Activated B cell treated with CpG ODN at 0.5 μM for 24 hours (primary cell): Measurements from ENCODE around the gene XRCC4. TPM values are rescaled to one million over a fixed set of nuclear protein-coding genes. Genes with fewer than 3 reads are reported as not detected.

Experiments
- ATAC-seq: fragments of 200-7000 bp; cut with Tn5 transposase; one replicate; pipeline ENCODE4 v1.10.0; 2021; ENCODE audit warnings: low read depth, mild to moderate bottlenecking, moderate library complexity
- CTCF ChIA-PET: fragments of 350-600 bp; sonication (Branson Sonifier 250); formaldehyde crosslinking; loops from one replicate; lab custom pipeline; 2021; ENCODE audit warnings: antibody characterized with exemption; lab: Charles Lee
- POLR2A ChIA-PET: fragments of 350-600 bp; sonication (Branson Sonifier 250); formaldehyde crosslinking; loops from one replicate; lab custom pipeline; 2021; ENCODE audit warnings: antibody characterized with exemption; lab: Charles Lee
- DNase-seq: peaks from one replicate; pipeline ENCODE4 v3.0.0; 2022
- H3K27ac Mint-ChIP-seq: one replicate; pipeline ENCODE4 v1.8.0; 2020; ENCODE audit warnings: mixed read lengths
- H3K27me3 Mint-ChIP-seq: one replicate; pipeline ENCODE4 v1.8.0; 2021; ENCODE audit warnings: mixed read lengths
- H3K36me3 Mint-ChIP-seq: one replicate; pipeline ENCODE4 v1.8.0; 2021; ENCODE audit warnings: low read depth, mixed read lengths
- H3K4me1 Mint-ChIP-seq: one replicate; pipeline ENCODE4 v1.8.0; 2021; ENCODE audit warnings: mixed read lengths
- H3K4me3 Mint-ChIP-seq: one replicate; pipeline ENCODE4 v1.8.0; 2020; ENCODE audit warnings: mild to moderate bottlenecking, mixed read lengths
- H3K9me3 Mint-ChIP-seq: one replicate; pipeline ENCODE4 v1.8.0; 2020; ENCODE audit warnings: mixed read lengths
- intact Hi-C: fragments of 100-400 bp; cut with micrococcal nuclease; formaldehyde crosslinking; loops from one replicate; pipeline ENCODE4 v1.15.1; 2024
- total RNA-seq: library from RNA; stranded (reverse); gene quantifications from 2 replicates; pipeline ENCODE4 v1.2.3, GENCODE V29; 2022
- TF ChIP-seq, protein P1 (sequence below): fragments of 200-600 bp; IDR thresholded peaks from one replicate; pipeline ENCODE4 v1.8.0; 2022; ENCODE audit warnings: antibody characterized with exemption, mild to moderate bottlenecking

Gene XRCC4
- total RNA-seq, 1 donor from 2014 or later: 8.5 TPM

- intact Hi-C loops: no loop called here
- Mint-ChIP-seq H3K9me3 (no peaks in the 10 kb centered on the region), H3K27ac (no peak overlapping the region), H3K4me3 (no peak overlapping the region), H3K36me3 (no peaks in the 10 kb centered on the region), H3K4me1 (no peaks in the 10 kb centered on the region), H3K27me3 (no peaks in the 10 kb centered on the region)
- DNase-seq (no peak), ATAC-seq (no peak)
- TF ChIP-seq, protein P1, sequence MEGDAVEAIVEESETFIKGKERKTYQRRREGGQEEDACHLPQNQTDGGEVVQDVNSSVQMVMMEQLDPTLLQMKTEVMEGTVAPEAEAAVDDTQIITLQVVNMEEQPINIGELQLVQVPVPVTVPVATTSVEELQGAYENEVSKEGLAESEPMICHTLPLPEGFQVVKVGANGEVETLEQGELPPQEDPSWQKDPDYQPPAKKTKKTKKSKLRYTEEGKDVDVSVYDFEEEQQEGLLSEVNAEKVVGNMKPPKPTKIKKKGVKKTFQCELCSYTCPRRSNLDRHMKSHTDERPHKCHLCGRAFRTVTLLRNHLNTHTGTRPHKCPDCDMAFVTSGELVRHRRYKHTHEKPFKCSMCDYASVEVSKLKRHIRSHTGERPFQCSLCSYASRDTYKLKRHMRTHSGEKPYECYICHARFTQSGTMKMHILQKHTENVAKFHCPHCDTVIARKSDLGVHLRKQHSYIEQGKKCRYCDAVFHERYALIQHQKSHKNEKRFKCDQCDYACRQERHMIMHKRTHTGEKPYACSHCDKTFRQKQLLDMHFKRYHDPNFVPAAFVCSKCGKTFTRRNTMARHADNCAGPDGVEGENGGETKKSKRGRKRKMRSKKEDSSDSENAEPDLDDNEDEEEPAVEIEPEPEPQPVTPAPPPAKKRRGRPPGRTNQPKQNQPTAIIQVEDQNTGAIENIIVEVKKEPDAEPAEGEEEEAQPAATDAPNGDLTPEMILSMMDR: no peak
- ChIA-PET CTCF (no interaction called here), POLR2A (no interaction called here)
These were observed 92.4 kb downstream of the XRCC4 start for GRCh38 chr5:83169571-83170337.

- CTCF ChIA-PET: no interaction called here
- DNase-seq (no peak), ATAC-seq (no peak)
- no peaks in the 10 kb centered on the region for H3K4me1 Mint-ChIP-seq
- no peak overlapping the region for H3K4me3 Mint-ChIP-seq
- H3K27ac Mint-ChIP-seq: no peak overlapping the region
- TF ChIP-seq, protein P1: no peak
- H3K27me3 Mint-ChIP-seq: no peaks in the 10 kb centered on the region
- H3K36me3 Mint-ChIP-seq: no peaks in the 10 kb centered on the region
- intact Hi-C loops: no loop called here
- H3K9me3 Mint-ChIP-seq: no peaks in the 10 kb centered on the region
- POLR2A ChIA-PET: no interaction called here
These were observed 94.7 kb downstream of the XRCC4 start for GRCh38 chr5:83172011-83172410.

- ChIA-PET CTCF (no interaction called here), POLR2A (no interaction called here)
- DNase-seq (no peak), ATAC-seq (no peak)
- TF ChIP-seq, protein P1: no peak
- Mint-ChIP-seq H3K4me3 (no peak overlapping the region), H3K27ac (no peak overlapping the region), H3K36me3 (no peaks in the 10 kb centered on the region), H3K4me1 (no peaks in the 10 kb centered on the region), H3K9me3 (no peaks in the 10 kb centered on the region), H3K27me3 (no peaks in the 10 kb centered on the region)
- intact Hi-C loops: no loop called here
These were observed 95.3 kb downstream of the XRCC4 start for GRCh38 chr5:83172655-83173054.

DNA sequence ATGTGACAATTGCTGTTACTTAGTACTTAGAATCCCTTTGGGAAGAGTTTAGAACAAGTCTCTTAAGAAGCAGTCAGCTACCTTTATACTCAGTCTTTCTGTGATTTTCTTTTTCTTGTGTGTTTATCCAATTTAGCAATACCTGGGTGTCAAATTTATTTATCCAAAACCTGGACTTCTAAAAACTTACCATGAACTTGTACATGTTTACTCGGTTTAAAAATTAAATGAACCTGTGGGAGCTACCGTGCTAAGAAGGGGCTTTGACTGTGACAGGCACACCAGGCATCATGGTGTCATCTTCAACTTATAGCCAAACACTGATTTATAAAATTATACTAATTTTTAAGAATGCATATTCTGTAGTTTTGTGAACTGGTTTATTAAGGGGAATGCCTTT, 96.5 kb downstream of the XRCC4 start:
- TF ChIP-seq, protein P1: no peak
- CTCF ChIA-PET: no interaction called here
- H3K36me3 Mint-ChIP-seq: no peaks in the 10 kb centered on the region

DNA sequence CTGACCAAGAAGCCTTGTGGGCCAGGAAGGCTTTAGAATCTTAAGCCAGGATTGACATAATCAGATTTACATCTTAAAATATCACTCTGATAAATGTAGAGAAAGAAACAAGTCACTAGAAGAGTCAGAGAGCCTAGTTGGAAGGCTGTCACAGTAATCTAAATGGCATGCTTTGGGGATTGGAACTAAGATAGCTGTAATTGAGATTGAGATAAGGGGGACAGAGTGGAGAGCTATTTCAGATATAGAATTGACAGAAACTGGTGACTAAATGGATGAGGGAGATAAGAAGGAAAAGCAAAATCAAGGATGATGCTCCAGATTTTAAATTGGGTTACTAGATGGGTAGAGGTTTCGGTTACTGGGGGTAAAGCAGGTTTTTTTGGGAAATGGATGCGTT, 100.5 kb downstream of the XRCC4 start:
- intact Hi-C loops: no loop called here
- ChIA-PET CTCF (no interaction called here), POLR2A (no interaction called here)
- H3K27me3 Mint-ChIP-seq: no peaks in the 10 kb centered on the region
- H3K36me3 Mint-ChIP-seq: no peaks in the 10 kb centered on the region
- H3K4me1 Mint-ChIP-seq: no peaks in the 10 kb centered on the region
- no peaks in the 10 kb centered on the region for H3K9me3 Mint-ChIP-seq
- DNase-seq: no peak
- no peak overlapping the region for H3K4me3 Mint-ChIP-seq
- TF ChIP-seq, protein P1: no peak
- H3K27ac Mint-ChIP-seq: no peak overlapping the region
- no peak for ATAC-seq

More for the DNA sequence above, 96.5 kb downstream of the XRCC4 start:
- H3K27me3 Mint-ChIP-seq: no peaks in the 10 kb centered on the region
- DNase-seq: no peak
- intact Hi-C loops: no loop called here
- no peak overlapping the region for H3K27ac Mint-ChIP-seq
- POLR2A ChIA-PET: no interaction called here
- no peaks in the 10 kb centered on the region for H3K4me1 Mint-ChIP-seq
- H3K9me3 Mint-ChIP-seq: no peaks in the 10 kb centered on the region
- no peak overlapping the region for H3K4me3 Mint-ChIP-seq
- ATAC-seq: no peak
